Measurements from ENCODE around the gene RRP12.
"Not testable (repeated sequence)": the region's sequence is repeated elsewhere in the genome, so short reads cannot be mapped to it uniquely, and the experiment has no call there.

RRP12 gene

DNA sequence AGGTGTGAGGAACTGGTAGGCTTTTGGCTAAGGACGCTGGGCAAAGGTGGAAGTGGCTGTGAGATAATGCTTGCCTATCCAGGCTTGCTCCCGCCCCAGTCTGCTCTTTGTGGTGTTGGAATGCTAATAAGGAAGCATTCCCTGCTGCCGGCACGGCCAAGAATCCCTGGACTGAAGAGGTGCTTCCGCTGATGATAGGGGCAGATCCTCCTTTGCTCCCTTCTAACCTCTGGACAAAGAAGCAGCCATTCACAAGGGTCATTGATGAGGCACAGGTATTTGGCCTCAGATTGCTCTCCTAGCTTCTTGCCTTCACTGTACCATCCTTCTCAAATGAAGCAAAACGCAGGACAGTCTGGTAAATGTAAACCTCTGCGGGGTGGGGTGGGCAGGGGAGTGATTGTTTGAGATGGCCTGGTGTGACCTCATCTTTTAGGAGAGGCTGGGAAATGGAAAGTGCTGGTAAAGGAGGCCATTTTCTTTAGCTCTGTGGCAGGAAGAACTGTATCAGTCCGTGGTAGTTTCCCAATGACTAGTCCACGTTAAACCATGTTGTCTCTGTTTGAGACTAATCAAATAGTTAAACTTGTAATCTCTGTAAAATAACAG is 26.5 kb upstream of the RRP12 start:
- POLR2A ChIA-PET: interaction anchor here (0.7 to 0.8 kb wide), 2 partner anchors 12 to 289 kb away, joined by 3 to 5 read pairs; no protein-coding TSS in a partner anchor
- peak overlapping the region; percentile 96 for H3K4me3 ChIP-seq (ENCODE audit: low read depth, low read length)
- no peak for DNase-seq (ENCODE audit: low read depth, low spot score)
- CTCF ChIA-PET: interaction anchor here (0.6 to 1.5 kb wide), 5 partner anchors 8 to 48 kb away, joined by 3 read pairs; no protein-coding TSS in a partner anchor
- TF ChIP-seq, protein P1, sequence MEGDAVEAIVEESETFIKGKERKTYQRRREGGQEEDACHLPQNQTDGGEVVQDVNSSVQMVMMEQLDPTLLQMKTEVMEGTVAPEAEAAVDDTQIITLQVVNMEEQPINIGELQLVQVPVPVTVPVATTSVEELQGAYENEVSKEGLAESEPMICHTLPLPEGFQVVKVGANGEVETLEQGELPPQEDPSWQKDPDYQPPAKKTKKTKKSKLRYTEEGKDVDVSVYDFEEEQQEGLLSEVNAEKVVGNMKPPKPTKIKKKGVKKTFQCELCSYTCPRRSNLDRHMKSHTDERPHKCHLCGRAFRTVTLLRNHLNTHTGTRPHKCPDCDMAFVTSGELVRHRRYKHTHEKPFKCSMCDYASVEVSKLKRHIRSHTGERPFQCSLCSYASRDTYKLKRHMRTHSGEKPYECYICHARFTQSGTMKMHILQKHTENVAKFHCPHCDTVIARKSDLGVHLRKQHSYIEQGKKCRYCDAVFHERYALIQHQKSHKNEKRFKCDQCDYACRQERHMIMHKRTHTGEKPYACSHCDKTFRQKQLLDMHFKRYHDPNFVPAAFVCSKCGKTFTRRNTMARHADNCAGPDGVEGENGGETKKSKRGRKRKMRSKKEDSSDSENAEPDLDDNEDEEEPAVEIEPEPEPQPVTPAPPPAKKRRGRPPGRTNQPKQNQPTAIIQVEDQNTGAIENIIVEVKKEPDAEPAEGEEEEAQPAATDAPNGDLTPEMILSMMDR (IDR thresholded peaks at IDR 0.05; ENCODE audit: insufficient read depth, low read length, missing control alignments): no peak

DNA sequence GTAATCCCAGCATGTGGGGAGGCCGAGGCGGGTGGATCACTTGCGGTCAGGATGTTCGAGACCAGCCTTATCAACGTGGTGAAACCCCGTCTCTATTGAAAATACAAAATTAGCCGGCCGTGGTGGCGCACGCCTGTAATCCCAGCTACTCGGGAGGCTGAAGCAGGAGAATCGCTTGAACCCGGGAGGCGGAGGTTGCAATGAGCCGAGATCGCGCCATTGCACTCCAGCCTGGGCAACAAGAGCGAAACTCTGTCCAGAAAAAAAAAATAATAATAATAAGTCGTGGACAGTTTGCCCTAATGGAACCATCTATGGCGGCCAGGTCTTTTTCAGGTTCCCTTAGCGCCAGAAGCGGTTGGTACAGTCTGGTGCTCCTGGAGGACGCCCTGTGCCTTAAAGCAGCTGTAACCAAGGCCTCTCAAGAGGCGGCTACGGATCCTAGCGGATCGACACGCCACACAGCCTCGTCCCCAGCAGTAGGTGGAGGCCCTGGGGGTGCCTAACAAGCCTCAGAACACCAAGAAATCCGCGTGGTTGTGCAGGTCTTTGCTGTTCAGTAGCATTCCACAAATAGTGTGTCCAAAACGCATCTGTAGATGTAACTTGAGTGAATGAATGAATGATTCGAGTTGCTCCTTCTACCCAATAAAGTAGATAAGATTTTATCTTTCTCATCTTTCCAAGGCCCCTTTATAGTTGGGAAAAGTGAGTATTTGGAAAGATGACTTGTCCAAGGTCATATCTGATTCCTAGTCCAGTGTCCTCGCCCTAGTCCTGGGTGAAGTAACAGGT is 25.8 kb upstream of the RRP12 start:
- ChIA-PET POLR2A (no interaction called here), CTCF (interaction anchor here (1.5 kb wide), 1 partner anchor 23 kb away, joined by 3 read pairs; no protein-coding TSS in a partner anchor)
- TF ChIP-seq, protein P1 (IDR thresholded peaks at IDR 0.05; ENCODE audit: insufficient read depth, low read length, missing control alignments): no peak
- no peak for DNase-seq (ENCODE audit: low read depth, low spot score)
- H3K4me3 ChIP-seq (ENCODE audit: low read depth, low read length): peak overlapping the region; percentile 96

DNA sequence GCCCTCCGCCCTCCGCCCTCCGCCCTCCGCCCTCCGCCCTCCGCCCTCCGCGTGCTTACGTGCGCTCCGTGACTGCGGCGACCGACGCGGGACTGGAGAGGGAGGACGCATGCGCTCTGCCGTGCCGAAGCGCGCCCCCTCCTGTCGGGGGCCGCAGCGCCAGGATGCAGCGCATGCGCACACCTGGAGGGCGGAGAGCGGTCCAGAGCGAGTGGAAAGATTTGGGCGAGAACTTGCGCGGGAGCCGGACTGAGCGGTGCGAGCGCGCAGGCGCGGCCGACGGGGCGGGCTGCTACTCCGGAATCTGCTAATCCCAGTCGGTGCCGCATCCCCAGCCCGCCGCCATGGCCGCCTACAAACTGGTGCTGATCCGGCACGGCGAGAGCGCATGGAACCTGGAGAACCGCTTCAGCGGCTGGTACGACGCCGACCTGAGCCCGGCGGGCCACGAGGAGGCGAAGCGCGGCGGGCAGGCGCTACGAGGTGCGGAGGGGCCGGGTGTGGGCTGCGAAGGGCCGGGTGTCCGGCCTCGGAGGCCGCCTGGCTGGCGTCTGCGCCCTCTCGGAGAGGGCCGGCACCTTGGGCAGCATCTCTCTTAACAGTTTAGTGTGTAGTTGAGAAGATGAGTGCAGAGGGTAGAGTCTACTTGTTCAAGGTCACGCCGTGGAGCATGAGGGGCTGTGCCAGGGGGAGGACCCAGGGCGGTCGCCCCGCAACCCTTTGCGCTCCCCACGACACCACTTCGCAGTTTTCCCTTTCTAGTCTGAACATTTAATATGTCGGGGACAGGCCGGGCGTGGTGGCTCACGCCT is 25.0 kb upstream of the RRP12 start, which contains the start of gene PGAM1:
Gene PGAM1, plus strand, starts transcription at position 228 of the 812 bp plus-strand sequence. Its CDS starts 117 bp downstream, at position 345.
- DNase-seq (ENCODE audit: low read depth, low spot score): peak; percentile 66
- TF ChIP-seq, protein P1 (IDR thresholded peaks at IDR 0.05; ENCODE audit: insufficient read depth, low read length, missing control alignments): peak; percentile 98
- ChIA-PET CTCF (interaction anchor here (8.5 kb wide), 1 partner anchor 15 kb away, joined by 108 read pairs; no protein-coding TSS in a partner anchor), POLR2A (interaction anchor here (0.6 kb wide), 1 partner anchor 10 kb away, joined by 3 read pairs; no protein-coding TSS in a partner anchor)
- H3K4me3 ChIP-seq (ENCODE audit: low read depth, low read length): peak within 1 kb of the TSS; percentile 96

DNA sequence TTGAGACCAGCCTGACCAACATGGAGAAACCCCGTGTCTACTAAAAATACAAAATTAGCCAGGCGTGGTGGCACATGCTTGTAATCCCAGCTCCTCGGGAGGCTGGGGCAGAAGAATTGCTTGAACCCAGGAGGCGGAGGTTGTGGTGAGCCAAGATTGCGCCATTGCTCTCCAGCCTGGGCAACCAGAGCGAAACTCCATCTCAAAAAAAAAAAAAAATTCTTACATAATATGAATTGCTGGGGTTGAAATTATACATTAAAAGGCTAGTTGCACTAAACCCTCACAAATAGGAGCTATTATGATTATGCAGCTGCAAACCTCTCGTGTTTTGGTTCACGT is 22.6 kb upstream of the RRP12 start:
- POLR2A ChIA-PET: interaction anchor here (1.3 to 1.4 kb wide), 2 partner anchors 9 to 11 kb away, joined by 3 to 6 read pairs; no protein-coding TSS in a partner anchor

DNA sequence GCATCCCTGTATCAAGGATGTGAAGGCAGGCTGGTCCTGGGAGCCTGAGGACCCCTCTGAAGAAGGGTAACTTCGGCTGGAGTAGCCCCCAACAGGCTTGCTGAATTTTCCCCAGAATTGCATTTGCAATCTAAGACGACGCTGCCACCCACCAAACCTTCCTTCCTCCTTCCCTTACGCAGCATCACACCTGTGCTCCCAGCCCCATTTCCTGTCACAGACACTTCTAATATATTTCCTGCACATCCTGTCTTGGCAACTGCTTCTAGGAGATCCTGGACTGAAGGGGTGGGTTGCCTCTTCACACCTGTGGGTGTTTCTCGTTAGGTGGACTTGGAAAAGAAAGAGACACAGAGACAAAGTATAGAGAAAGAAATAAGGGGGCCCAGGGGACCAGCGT is 15.4 kb upstream of the RRP12 start:
- no peak overlapping the region for H3K4me3 ChIP-seq (ENCODE audit: low read depth, low read length)
- ChIA-PET POLR2A (interaction anchor here (0.6 kb wide), 1 partner anchor 9 kb away, joined by 3 read pairs; the partner anchor contains the start of gene PGAM1), CTCF (no interaction called here)
- no peak for DNase-seq (ENCODE audit: low read depth, low spot score)
- TF ChIP-seq, protein P1 (IDR thresholded peaks at IDR 0.05; ENCODE audit: insufficient read depth, low read length, missing control alignments): no peak

More for the DNA sequence above, 22.6 kb upstream of the RRP12 start:
- CTCF ChIA-PET: interaction anchor here (0.6 to 8.5 kb wide), 5 partner anchors 10 to 351 kb away, joined by 3 to 108 read pairs (median 8); partner anchors contain the start of gene RRP12
- not testable (repeated sequence) for DNase-seq (ENCODE audit: low read depth, low spot score); H3K4me3 ChIP-seq (ENCODE audit: low read depth, low read length)

DNA sequence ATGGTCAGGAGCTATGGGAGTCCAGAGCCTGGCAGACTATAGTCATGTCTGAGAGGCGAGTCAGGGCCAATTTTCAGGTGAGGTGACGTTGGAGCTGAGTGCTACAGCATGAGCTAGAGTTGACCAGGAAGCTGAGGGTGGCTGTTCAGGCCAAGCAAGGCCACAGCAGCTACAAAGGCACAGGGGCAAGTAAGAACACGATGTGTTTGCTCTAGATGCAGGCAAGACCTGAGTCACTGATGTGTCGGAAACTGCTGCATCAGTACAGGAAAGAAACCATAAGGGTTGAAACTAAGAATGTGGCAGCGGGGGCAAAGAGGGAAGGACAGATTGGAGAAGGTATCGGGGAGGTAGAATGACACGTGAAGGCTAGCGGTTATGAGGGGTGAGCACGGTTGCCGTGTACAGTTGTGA is 11.8 kb upstream of the RRP12 start:
- CTCF ChIA-PET: interaction anchor here (2.3 to 9.6 kb wide), 2 partner anchors 9 to 12 kb away, joined by 9 to 108 read pairs; partner anchors contain the start of genes PGAM1 and RRP12
- no peak for DNase-seq (ENCODE audit: low read depth, low spot score)
- TF ChIP-seq, protein P1 (IDR thresholded peaks at IDR 0.05; ENCODE audit: insufficient read depth, low read length, missing control alignments): no peak
- POLR2A ChIA-PET: no interaction called here
- no peak overlapping the region for H3K4me3 ChIP-seq (ENCODE audit: low read depth, low read length)

Data from AG04449 (cell line).